Lung (tissue), 12 donors: ENCODE data around the gene RHEBL1. TPM values are rescaled to one million over a fixed set of nuclear protein-coding genes. Genes with fewer than 3 reads are reported as not detected.

Experiments used
- ATAC-seq: fragments of 200-7000 bp; cut with Tn5 transposase; one replicate; pipeline ENCODE4 v1.9.1; 2020; ENCODE audit warnings: moderate number of reproducible peaks; ENCODE audit not compliant: insufficient read depth, low FRiP score
- DNase-seq, 3 donors: peaks; one replicate each; pipeline ENCODE4 v3.0.0-alpha.2; 2013 to 2017
- H3K27ac ChIP-seq, 2 donors: one replicate each; pipeline ENCODE4 v1.5.1; 2013; ENCODE audit warnings: mild to moderate bottlenecking in 2 of 2, moderate library complexity in 2 of 2, control low read depth in 1 of 2, inconsistent platforms in 1 of 2, low read depth in 1 of 2, low read length in 1 of 2
- H3K27me3 ChIP-seq, 3 donors: one replicate each; pipeline ENCODE4 v1.5.1; 2013; ENCODE audit warnings: low read length in 2 of 3; ENCODE audit not compliant: control insufficient read depth in 3 of 3, insufficient read depth in 3 of 3
- H3K36me3 ChIP-seq, 4 donors: one replicate each; pipeline ENCODE4 v1.5.1; 2013; ENCODE audit warnings: low read length in 4 of 4, mild to moderate bottlenecking in 1 of 4, moderate library complexity in 1 of 4; ENCODE audit not compliant: control insufficient read depth in 4 of 4, insufficient read depth in 4 of 4
- H3K4me1 ChIP-seq, 5 donors: one replicate each; pipeline ENCODE4 v1.5.1; 2013; ENCODE audit warnings: low read length in 5 of 5, mild to moderate bottlenecking in 2 of 5, moderate library complexity in 1 of 5; ENCODE audit not compliant: control insufficient read depth in 5 of 5, insufficient read depth in 5 of 5
- H3K4me3 ChIP-seq: one replicate; pipeline ENCODE4 v1.5.1; 2013; ENCODE audit warnings: mild to moderate bottlenecking, control low read depth, moderate library complexity
- H3K9ac ChIP-seq, 2 donors: one replicate each; pipeline ENCODE4 v1.5.1; 2013; ENCODE audit warnings: low read length in 2 of 2, control low read depth in 1 of 2; ENCODE audit not compliant: insufficient read depth in 1 of 2
- H3K9me3 ChIP-seq, 4 donors: one replicate each; pipeline ENCODE4 v1.5.1; 2013; ENCODE audit warnings: low read length in 3 of 4, mild to moderate bottlenecking in 1 of 4, moderate library complexity in 1 of 4; ENCODE audit not compliant: control insufficient read depth in 4 of 4, insufficient read depth in 3 of 4
- WGBS, 2 donors: extraction: QIAGEN DNeasy Blood & Tissue Kit; methylation state at CpG; one replicate each; pipeline ENCODE4 v1.1.7; 2013; 5-methylcytosine and 5-hydroxymethylcytosine counted together
- polyA plus RNA-seq, 2 donors: library from polyadenylated mRNA; stranded (reverse); fragments of 200-250 nt; gene quantifications; one replicate each; pipeline ENCODE4 v1.2.1, GENCODE V29; 2013
- total RNA-seq, 2 donors: library from RNA; depleted of rRNA in 1 of 2; stranded (reverse); fragments of >200 nt in 1 of 2; gene quantifications; one replicate each; pipeline ENCODE4 v1.2.1, GENCODE V29; 2014 to 2021
- TF ChIP-seq, protein P1 (sequence below): IDR thresholded peaks from 2 replicates; pipeline ENCODE4 v1.5.1; 2012; ENCODE audit warnings: mild to moderate bottlenecking; ENCODE audit errors: control extremely low read depth, extremely low read depth
- donor health status: control.
- donor health status: control.
- donor health status: Bipolar disorder and iron deficiency.
- donor health status: healthy.
- donor health status: DM: yes; HTN: yes; CAD: no.

The RHEBL1 gene
- total and polyA plus RNA-seq, 4 donors = 0.51 to 2.6 (median 2.1) TPM

DNA sequence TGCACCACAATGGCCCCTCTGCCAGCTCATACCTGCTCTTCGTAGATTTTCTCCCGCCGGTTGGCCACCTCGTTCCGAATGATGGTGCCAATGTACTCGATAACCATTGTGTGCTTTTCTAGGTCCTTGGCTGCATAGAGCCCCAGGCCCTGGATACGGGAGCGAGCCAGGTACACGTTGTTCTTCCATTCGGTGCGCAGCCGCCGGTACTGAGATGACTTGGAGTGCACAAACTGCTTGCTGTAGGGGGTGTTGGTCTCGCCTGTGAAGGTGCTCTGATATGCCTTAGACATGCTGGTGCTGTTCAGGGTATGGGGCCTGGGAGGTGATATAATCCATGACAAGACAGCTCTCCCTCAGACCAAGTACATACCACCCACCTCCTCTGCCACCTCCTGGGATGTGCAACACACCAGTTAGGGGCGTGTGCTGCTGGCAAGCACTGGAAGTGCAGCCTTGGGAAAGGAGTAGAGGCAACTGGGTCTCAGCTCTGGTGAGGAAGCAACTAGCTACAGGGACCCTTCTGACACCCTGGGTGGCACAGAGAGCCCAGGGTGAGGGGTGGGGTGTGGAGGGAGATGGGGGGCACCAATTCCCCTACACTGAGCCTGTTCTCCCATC, 47.1 kb downstream of the RHEBL1 start:
- ATAC-seq = no peak
- H3K9ac ChIP-seq = no peak overlapping the region
- peaks cover 0 to 2% (median 0%) of the 10 kb centered on the region in 4 donors for H3K9me3 ChIP-seq
- H3K27ac ChIP-seq = no peak overlapping the region
- WGBS, 2 donors = 96 to 98% methylated on average over 15 of the region's 15 CpGs
- H3K4me1 ChIP-seq = peaks cover 0 to 7% (median 2%) of the 10 kb centered on the region in 5 donors
- H3K36me3 ChIP-seq = peaks cover 34 to 57% (median 41%) of the 10 kb centered on the region in 4 donors
- DNase-seq = no peak
- no peaks in the 10 kb centered on the region for H3K27me3 ChIP-seq
- TF ChIP-seq, protein P1, sequence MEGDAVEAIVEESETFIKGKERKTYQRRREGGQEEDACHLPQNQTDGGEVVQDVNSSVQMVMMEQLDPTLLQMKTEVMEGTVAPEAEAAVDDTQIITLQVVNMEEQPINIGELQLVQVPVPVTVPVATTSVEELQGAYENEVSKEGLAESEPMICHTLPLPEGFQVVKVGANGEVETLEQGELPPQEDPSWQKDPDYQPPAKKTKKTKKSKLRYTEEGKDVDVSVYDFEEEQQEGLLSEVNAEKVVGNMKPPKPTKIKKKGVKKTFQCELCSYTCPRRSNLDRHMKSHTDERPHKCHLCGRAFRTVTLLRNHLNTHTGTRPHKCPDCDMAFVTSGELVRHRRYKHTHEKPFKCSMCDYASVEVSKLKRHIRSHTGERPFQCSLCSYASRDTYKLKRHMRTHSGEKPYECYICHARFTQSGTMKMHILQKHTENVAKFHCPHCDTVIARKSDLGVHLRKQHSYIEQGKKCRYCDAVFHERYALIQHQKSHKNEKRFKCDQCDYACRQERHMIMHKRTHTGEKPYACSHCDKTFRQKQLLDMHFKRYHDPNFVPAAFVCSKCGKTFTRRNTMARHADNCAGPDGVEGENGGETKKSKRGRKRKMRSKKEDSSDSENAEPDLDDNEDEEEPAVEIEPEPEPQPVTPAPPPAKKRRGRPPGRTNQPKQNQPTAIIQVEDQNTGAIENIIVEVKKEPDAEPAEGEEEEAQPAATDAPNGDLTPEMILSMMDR = no peak
- no peak overlapping the region for H3K4me3 ChIP-seq

DNA sequence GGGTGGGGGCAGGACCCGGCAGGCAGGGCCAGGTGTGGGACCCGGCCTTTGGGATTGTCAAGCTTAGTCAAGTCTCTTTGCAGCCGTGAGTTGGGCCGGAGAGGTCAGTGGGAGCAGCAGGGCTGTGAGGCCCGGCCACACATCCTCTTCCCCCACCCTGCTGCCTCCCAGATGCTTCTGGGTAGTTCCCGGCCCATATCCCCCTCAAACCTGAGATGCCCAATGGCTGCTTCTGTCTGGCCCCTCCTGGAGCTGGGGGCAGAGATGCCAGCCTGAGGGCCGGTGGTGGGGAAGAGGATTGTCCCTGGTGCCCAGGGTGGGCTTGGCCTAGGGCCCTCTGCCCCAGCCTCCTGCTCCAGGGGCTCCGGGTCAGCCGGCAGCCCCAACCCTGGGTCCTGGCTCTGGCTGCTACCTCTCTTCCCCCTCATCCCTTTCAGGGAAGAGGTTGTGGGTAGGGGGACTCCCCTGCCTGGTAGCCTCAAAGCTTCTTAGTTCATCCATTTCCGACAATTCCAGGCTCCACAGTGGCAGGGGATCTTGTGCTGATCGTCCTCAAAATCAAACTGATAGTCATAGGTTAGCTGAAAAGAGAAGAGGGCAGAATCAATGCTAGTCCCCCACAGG, 48.4 kb downstream of the RHEBL1 start:
- ATAC-seq (no peak), DNase-seq (no peak)
- 83 to 91% methylated on average over 11 of the region's 11 CpGs for WGBS, 2 donors
- Histone ChIP-seq H3K9me3 (peaks cover 0 to under 1% (median 0%) of the 10 kb centered on the region in 4 donors), H3K9ac (no peak overlapping the region), H3K27ac (no peak overlapping the region), H3K27me3 (no peaks in the 10 kb centered on the region), H3K36me3 (peaks cover 30 to 44% (median 36%) of the 10 kb centered on the region in 4 donors), H3K4me1 (peaks cover 0 to 14% (median 4%) of the 10 kb centered on the region in 5 donors), H3K4me3 (no peak overlapping the region)
- TF ChIP-seq, protein P1 = no peak

DNA sequence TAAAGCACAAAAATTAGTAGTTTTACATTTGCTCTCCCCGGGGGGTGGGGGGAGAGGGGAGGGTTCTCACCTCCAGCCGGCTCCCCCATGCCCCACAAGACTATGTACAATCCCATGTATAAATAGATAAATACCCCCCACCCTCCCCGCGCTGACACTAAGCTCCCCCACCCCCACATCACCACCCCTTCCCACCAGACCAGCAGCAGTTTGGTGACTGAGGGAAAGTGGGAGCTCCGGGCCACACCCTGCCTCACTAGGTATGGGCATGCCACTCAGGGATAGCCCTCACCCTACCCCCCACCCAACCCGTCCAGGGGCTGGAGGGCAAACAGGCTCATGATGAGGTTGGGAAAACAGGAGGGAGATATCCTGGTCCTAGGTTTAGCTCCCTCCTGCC, 49.3 kb downstream of the RHEBL1 start:
- H3K27me3 ChIP-seq = no peaks in the 10 kb centered on the region
- peaks cover 0 to 14% (median 4%) of the 10 kb centered on the region in 5 donors for H3K4me1 ChIP-seq
- ATAC-seq = no peak
- no peaks in the 10 kb centered on the region for H3K9me3 ChIP-seq
- H3K36me3 ChIP-seq = peaks cover 20 to 37% (median 30%) of the 10 kb centered on the region in 4 donors
- WGBS, 2 donors = 79 to 86% methylated on average over 6 of the region's 6 CpGs
- no peak overlapping the region for H3K9ac ChIP-seq
- H3K27ac ChIP-seq = no peak overlapping the region
- TF ChIP-seq, protein P1 = no peak
- DNase-seq = no peak
- H3K4me3 ChIP-seq = no peak overlapping the region
